GM19463 (cell line): Measurements from ENCODE around the gene CPLANE2.
A peak's percentile ranks its signal among the peaks of the same experiment; 100 is the strongest.
"Not testable (repeated sequence)": the region's sequence is repeated elsewhere in the genome, so short reads cannot be mapped to it uniquely, and the experiment has no call there.

Source experiments
- ATAC-seq: cut with Tn5 transposase; IDR thresholded peaks from one replicate; pipeline ENCODE4 v1.9.1; 2021; ENCODE audit warnings: mild to moderate bottlenecking, moderate library complexity; ENCODE audit not compliant: unreplicated experiment

CPLANE2 gene

DNA sequence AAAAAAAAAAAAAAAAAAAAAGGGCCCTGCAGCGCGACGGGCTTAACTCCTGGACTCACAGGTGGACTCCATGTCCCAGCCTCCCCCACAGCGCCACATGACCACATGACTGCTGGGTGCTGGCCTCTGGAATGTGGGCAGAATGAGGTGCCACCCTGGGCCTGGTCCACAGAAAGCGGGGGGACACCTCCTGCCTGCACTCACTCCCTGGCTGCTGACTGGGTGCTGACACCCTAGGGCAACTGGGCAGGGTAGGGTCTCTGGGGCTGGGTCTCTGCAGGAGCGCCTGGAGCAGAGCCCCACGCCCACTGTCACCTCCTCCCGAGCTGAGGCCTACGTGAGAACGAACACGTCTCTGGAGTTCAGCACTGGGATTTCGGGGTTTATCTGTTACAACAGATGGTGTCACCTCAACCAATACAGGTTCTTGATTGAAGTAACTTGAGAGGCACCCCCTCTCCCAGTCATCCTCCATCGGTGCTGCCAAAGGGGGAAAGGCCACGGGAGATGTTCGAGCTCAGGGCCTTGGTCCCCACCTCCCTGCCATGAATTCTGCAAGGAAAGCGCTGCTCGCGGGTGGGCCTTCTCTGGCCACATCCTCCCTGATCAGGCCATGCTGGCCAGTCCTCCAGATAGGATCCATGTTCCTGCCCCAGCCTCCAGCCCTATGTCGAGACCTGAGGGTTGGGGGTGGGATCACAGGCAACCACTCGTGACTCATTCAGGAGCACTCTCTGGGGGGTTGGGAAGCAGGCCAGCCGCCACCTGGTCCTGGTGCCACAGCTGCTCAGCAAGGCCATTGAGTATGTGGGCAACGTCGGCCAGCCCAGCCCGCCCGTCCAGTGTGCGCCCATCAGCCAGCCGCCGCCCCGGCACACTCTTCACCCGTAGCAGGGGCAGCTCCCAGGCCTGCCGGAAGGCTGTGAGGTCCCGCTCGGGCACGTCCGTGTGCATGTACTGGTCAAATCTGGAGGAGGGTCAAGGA, 5.4 kb downstream of the CPLANE2 start:
- ATAC-seq, result no peak

DNA sequence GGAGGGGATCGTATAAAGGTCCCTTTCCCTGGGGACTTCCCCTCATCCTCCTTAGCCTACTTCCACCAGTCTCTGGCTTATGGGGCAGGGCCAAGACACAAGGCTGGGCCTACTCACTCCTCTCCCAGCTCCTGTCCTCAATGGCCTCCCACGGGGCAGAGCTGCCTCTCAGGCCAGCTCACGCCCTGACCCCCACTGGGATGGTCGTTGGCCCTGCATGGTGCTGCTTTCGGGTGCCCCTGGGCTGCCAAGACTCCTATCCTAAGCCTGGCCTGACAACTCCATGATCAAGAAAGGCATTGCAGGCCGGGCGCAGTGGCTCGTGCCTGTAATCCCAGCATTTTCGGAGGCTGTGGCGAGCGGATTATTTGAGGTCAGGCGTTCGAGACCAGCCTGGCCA, 6.2 kb downstream of the CPLANE2 start:
- ATAC-seq, result no peak

DNA sequence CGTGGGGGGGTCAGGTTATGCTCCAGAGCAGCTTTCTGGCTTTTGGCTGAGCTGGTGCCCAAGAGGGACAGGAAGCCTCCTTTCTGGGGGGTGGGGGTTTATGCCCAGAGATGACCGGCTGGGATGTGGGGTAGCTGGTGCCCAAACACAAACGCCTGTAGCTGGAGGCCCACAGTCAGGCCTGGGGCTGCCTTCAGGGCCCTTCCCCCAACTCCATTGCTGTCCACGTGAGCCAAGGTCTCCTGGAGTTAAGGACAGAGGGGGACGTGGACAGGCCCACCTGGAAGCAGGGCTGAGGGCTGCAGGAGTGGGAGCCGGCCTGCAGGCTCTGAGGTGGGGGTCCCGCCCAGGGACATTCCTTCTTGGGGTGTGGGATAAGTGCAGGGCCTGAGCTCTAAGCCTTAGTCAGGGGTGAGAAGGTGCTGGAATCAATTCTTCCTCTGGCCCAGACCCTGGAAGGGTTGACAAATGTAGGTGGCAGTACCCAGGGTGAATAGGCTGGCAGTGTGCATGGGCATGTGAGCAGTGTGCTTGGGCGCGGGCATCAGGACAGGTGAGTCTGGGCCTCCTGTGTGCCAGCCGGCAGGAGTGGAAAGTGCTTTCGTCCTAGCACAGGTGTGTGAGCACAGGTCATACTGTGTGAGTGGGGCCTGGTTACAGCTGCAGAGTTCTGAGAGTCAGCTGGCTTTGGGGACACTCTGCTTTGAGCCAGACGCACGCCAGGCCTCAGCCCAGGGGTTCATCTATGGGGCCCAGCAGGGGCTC, 6.8 kb downstream of the CPLANE2 start:
- ATAC-seq, result no peak

DNA sequence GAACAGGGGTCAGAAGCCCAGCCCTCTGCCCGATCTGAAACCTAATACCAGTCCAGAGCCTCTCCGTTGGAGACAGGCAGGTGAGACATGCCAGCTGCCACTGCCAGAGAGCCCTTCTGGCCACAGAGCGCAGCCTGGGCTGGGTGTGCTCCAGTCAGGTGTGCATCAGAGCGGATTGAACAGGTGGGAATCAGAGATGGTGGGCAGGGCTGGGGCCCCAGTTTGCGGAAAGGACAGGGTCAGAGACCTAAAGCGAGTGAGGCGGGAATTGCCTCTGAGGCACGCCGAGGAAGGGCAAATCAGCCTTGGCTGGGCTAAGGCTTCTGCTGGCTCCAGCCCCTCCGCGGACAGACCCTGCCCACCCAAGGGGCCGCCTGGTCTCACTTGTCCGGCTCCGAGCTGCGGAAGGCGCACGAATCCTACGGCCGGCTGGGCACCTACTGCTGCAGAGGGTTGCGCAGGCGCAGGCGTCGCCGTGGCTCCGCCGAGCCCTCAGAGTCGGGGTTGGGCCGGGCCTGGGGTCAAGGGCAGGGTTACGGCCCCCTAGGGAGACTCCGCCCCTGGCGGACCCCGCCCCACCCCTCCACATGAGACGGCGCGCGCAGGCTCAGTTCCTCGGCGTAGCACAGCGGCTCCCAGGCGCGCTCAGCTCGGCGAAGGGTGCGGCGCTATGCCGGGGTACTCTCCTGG, 10.3 kb downstream of the CPLANE2 start:
- no peak for ATAC-seq

DNA sequence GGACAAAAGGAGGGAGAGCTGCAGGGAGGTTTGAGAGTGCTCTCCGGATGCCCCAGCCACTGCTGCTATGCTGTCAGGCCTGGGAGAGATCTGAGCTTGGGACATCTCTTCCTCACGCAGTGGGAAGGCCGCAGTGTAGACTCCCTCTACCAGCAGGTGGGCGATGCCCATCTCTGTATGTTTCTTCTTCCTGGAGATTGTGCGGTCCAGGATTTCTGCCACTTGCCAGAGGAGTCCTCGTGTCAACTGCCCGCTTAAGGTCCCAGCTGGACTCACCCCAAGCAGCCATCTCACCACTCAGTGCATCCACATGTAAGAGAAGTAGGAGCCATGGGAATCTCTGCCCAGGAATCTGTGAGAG, 10.9 kb downstream of the CPLANE2 start:
- no peak for ATAC-seq

DNA sequence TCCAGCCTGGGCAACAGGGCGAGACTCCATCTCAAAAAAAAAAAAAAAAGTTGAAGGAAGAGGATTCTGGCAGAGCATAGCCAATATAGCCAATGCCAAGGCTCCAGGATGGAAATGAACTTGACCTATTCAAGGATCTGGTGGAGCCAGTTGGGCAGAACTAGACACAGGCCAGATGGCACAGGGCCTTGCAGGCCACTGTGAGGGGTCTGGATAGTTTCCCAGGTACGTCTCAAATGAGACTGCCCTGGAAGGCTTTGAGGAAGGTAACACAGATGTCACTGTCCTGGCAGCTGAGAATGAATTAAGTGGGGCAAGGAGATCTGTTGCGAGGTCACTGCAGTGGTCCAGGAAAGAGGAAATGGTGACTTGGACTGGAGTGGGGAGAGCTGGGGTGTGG, 12.5 kb downstream of the CPLANE2 start:
- ATAC-seq, result no peak

DNA sequence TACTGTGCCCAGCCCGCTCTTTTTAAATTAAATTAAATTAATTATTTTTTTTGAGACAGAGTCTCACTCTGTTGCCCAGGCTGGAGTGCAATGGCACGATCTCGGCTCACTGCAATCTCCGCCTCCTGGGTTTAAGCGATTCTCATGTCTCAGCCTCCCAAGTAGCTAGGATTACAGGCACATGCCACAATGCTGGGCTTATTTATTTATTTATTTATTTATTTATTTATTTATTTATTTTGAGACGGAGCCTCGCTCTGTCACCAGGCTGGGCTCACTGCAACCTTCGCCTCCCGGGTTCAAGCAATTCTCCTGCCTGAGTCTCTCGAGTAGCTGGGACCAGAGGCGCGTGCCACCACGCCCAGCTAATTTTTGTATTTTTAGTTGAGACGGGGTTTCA, 14.3 kb downstream of the CPLANE2 start:
- ATAC-seq, result not testable (repeated sequence)

DNA sequence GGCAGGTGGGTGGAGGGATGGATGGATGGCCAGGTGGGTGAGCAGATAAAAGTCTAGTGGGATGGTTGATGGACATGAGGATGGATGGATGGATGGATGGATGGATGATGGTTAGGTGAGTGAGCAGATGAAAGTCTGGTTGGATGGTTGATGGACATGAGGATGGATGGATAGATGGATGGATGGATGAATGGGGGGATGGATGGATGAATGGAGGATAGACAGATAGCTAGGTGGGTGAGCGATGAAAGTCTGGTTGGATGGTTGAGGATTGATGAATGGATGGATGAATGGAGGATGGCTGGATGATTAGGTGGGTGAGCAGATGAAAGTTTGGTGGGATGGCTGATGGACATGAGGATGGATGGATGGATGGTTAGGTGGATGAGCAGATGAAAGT, 15.5 kb downstream of the CPLANE2 start:
- ATAC-seq, result no peak

DNA sequence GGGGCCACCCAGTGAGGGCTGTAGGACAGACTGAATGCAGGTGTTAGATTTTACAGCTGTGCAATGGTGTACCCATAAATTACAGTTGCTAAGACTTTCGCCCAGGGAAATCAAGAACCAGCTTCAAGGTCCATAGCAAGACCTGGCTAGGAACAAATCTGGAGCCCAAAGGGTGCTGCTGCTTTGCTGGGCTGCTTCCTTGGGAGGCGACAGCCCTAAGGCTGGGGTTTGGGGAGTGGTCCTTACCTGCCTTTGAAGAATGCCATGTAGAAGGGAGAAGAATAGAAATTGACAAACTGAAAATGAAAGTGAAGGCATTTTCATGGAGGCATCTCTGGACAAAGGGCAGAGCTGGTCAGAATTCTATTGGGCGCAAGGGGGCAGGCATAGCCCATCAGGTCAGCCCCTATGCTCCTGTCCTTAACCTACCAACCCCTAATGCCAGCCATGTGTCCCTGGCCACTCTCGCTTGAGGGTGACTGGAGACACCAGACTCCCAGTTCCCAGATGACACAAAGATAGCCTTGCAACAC, 16.9 kb downstream of the CPLANE2 start:
- no peak for ATAC-seq

DNA sequence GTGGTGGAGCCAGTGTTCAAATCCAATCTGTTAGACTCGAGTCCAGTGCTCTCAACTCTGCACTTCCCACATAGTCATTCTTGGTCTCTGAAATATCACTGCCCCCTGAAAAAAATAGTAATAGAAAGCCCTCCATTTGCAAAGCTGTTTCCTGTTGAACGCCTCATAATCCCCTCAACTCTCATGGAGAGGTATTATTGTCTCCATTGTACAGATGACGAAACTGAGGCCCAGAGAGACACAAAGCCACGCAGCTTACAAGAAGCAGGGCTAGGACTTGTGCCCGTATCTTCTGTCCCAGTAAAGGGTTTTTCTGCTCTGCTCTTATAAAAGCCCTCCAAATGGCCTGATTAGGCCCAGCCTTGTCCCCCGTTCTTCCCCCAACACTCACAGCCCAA, 18.3 kb downstream of the CPLANE2 start:
- no peak for ATAC-seq

DNA sequence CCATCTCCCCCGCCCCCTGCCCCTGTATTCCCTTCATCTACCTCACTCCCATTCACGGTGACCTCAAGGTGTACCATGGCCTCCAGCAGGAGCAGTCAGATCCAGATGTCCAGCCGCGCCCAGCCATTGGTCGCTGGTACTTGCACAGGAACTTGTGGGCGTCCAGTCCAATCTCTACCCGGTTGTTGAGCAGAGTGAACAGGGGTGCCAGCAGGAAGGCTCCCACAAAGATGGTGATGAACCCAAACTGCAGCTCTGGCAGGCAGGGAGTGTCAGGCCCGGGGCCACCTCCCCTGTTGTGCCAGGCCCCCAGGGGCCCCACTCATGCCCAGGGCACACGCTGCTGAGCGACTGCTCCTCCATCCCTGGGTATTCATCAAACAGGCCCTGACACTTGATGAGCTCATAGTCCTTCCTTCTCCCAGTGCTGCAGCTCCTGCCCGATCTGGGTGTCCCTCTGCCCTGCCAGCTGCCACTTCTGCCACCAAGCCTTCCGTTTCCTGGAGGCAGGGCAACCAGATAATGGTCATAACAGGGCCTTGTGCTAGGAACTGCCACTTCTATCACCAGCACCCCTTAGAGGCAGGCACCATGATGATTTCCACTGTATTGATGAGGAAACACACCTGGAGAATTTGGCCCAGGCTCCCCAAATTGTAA, 18.8 kb downstream of the CPLANE2 start:
- no peak for ATAC-seq

DNA sequence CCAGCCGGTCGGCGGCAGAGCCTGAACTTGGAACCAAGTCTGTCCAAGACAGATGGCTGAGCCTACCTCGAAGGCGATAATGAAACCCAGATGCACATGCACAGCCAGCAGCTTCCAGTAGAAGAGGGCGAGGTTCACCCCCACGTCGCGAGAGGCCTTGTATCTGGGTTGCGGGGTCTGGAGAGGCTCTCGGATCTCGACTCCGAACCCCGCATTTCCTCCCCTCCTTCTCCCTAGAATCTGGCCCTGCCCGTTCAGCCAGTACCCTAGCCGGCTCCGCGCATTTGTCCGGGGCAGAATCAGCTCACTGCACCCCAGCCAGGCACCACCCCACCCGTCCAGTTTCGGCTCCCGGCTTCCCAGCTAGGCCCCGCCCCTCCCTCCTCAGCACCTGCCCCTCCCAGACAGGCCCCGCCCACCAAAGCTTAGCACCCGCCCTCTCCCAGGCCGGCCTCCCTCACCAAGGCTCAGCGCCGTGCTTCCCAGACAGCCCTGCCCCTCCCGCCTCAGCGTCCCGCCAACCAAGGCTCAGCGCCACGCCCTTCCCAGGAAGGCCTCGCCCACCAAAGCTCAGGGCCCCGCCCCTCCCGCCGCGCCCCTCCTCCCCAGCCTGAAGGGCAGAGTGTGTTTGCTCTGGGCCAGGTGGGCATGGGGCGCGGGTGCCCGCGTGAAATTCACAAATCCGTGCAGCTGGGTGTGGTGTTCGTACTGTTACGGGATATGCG, 19.8 kb downstream of the CPLANE2 start:
- peak; percentile 92 for ATAC-seq

DNA sequence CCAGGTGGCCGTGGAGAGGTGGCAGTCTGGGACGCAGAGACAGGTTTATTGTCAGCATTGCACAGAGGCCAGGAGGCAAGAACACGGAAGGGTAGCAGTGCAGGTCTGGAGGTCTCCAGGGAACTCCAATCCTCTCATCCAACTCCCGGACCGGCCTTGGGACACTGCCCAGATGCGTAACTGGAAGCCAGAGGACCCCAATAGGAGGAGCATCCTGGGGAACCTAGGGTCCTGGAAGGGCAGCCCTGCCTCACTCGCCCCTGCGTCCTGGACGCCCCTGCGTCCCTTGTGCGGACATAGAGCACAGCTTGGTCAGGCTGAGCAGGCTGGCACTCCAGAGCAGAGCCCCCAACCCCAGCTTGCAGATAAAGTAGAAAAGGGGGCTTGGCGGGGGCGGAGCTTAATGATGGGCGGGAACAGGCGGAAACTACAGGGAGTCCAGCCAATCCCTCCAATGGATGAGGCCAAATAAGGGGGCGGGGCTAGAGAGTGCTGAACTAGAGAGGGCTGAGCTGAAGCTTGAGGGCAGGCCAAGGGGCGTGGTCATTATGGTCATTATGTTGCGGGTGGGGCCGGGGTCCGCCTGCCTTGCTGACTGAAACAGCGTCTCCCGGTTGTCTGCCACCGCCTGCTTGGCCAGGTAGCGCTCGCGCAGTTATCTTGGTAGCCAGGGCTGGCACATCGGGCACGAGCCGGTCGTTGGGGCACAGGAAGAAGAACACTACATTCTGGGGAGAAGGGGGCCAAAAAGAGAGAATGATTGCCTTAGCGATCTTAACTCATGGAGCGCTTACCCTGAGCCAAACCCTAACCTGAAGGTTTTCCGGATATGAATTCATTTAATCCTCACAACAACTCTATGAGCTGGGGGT, 20.9 kb downstream of the CPLANE2 start:
- ATAC-seq, result no peak

DNA sequence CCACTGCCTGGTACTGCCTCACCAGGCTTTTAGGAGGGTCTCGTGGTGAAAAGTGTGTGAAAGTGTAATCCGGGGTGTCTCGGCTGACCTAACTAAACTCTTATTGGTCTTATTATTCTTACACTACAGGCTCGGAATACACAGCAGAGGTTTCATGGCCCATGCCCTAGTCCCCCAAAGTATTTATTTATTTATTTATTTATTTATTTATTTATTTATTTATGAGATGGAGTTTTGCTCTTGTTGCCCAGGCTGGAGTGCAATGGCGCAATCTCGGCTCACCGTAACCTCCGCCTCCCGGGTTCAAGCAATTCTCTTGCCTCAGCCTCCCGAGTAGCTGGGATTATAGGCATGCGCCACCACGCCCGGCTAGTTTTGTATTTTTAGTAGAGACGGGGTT, 21.7 kb downstream of the CPLANE2 start:
- ATAC-seq, result not testable (repeated sequence)

DNA sequence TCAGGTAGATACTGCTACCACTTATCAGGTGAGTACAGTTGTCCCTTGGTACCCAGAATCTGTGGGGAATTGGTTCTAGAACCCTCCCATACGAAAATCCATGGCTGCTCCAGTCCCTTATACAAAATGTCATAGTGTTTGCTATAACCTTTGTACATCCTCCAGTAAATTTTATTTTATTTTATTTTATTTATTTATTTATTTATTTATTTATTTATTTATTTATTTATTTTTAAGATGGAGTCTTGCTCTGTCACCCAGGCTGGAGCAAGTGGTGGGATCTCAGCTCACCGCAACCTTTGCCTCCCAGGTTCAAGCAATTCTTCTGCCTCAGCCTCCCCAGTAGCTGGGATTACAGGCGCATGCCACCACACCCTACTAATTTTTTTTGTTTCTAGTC, 23.4 kb downstream of the CPLANE2 start:
- not testable (repeated sequence) for ATAC-seq

DNA sequence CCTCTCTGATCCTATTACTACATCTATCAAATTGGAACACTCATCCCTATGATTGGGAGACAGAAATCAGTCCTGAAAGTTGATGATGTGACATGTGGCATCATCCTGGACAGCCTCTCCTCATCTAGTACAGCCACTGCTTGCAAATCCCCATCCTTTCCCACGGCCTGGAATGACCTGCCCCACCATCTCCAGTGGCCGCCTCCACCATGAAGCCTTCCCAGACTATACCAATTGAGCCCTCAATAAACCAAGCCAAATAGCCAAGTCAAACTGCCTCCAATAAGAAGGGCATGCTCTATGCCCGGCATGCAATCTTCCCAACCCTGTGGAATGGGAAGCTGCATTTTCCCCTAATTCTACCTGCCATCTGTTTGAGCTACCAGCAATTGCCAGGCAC, 24.0 kb downstream of the CPLANE2 start:
- no peak for ATAC-seq

DNA sequence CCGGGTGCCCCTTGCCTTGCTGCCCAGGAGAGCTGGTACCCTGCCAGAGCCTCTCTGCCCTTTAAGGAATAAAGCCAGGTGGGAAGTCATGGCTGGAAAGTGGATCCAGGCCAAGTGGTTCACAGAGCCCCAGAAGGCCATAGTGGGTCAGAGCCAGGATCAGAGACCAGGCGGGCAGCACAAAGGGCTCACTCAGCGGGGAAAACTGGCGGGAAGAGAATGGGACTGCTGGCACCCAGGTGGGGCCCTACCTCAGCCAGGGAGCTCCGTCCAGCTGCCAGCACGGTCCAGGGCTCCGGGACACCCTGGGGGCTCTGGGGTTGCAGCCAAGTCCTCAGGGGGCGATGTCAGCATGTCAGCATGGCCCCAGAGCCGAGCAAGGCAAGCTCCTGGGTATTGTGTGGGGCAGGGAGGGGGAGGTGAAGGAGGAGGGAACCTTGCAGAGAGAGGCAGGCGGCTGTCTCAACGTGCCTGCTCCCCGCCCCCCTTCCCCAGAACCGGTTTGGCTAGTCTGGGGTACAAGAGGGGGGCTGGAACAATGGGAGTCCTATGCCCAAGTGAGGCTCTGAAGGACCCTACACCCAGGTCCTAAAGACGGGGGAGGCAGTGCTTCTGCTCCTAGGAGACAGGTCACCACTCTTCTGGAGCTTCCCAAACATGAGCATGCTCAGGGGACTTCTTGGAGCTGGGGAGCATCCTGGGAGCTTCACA, 24.6 kb downstream of the CPLANE2 start, which contains the start of gene ARHGEF19:
TSS of gene ARHGEF19 (minus strand) at position 402 of the 711 bp plus-strand sequence. CDS start 3,598 bp downstream, outside the sequence.
- ATAC-seq, result no peak

DNA sequence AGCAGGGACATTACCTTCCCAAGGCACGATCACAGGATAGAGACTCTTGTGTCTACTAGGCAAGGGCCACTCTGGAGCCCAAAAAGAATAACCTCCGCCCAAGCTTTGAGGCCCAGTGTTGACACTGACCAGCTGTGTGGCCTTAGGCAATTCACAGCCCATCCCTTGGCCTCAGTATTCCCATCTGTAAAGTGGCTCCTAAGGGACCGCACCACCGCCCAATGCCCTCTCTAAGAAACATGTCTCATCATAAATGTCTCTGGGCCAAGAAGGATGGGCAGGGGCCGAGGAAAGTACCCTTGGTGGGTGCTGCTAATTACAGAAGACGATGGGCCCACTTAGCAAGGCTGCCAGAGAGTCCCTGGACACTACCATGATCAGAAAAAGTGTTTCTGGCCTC, 25.2 kb downstream of the CPLANE2 start:
- ATAC-seq, result no peak
